Measurements from ENCODE around the gene ANAPC16.

ANAPC16 gene

GRCh38 chr10:72228318-72228751 is 12.5 kb downstream of the ANAPC16 start:
- H3K4me1 ChIP-seq (ENCODE audit: control insufficient read depth, insufficient read depth, low read length, poor library complexity, severe bottlenecking) = no peaks in the 10 kb centered on the region
- no peak overlapping the region for H3K4me3 ChIP-seq (ENCODE audit: extremely low read depth, insufficient read depth, low read length, poor library complexity, severe bottlenecking)
- H3K27ac ChIP-seq (ENCODE audit: low read depth, low read length, severe bottlenecking) = no peak overlapping the region
- 73 to 83% methylated on average over 1 to 2 of the region's 2 CpGs for WGBS, 2 experiments (ENCODE audit: insufficient coverage in 2 of 2)
- peaks cover 67% of the 10 kb centered on the region for H3K36me3 ChIP-seq (ENCODE audit: control insufficient read depth, insufficient read depth, low read length)
- H3K9me3 ChIP-seq (ENCODE audit: control insufficient read depth, low read length) = no peaks in the 10 kb centered on the region

- H3K27ac ChIP-seq (ENCODE audit: low read depth, low read length, severe bottlenecking) = no peak overlapping the region
- H3K4me3 ChIP-seq (ENCODE audit: extremely low read depth, insufficient read depth, low read length, poor library complexity, severe bottlenecking) = no peak overlapping the region
- H3K4me1 ChIP-seq (ENCODE audit: control insufficient read depth, insufficient read depth, low read length, poor library complexity, severe bottlenecking) = no peaks in the 10 kb centered on the region
- peaks cover 68% of the 10 kb centered on the region for H3K36me3 ChIP-seq (ENCODE audit: control insufficient read depth, insufficient read depth, low read length)
- no peaks in the 10 kb centered on the region for H3K9me3 ChIP-seq (ENCODE audit: control insufficient read depth, low read length)
- WGBS, 2 experiments (ENCODE audit: insufficient coverage in 2 of 2) = 88 to 92% methylated on average over 2 to 3 of the region's 8 CpGs
Observed at GRCh38 chr10:72229261-72230251, 13.7 kb downstream of the ANAPC16 start.

- Histone ChIP-seq H3K4me1 (ENCODE audit: control insufficient read depth, insufficient read depth, low read length, poor library complexity, severe bottlenecking) (no peaks in the 10 kb centered on the region), H3K36me3 (ENCODE audit: control insufficient read depth, insufficient read depth, low read length) (peaks cover 56% of the 10 kb centered on the region), H3K4me3 (ENCODE audit: extremely low read depth, insufficient read depth, low read length, poor library complexity, severe bottlenecking) (no peak overlapping the region), H3K27ac (ENCODE audit: low read depth, low read length, severe bottlenecking) (no peak overlapping the region), H3K9me3 (ENCODE audit: control insufficient read depth, low read length) (no peaks in the 10 kb centered on the region)
Observed at GRCh38 chr10:72233621-72234020, 17.8 kb downstream of the ANAPC16 start.

- no peak overlapping the region for H3K27ac ChIP-seq (ENCODE audit: low read depth, low read length, severe bottlenecking)
- H3K9me3 ChIP-seq (ENCODE audit: control insufficient read depth, low read length) = no peaks in the 10 kb centered on the region
- H3K36me3 ChIP-seq (ENCODE audit: control insufficient read depth, insufficient read depth, low read length) = peaks cover 50% of the 10 kb centered on the region
- H3K4me1 ChIP-seq (ENCODE audit: control insufficient read depth, insufficient read depth, low read length, poor library complexity, severe bottlenecking) = no peaks in the 10 kb centered on the region
- H3K4me3 ChIP-seq (ENCODE audit: extremely low read depth, insufficient read depth, low read length, poor library complexity, severe bottlenecking) = no peak overlapping the region
- WGBS, 2 experiments (ENCODE audit: insufficient coverage in 2 of 2) = 89 to 94% methylated on average over 5 to 6 of the region's 6 CpGs
Observed at GRCh38 chr10:72234560-72235095, 18.8 kb downstream of the ANAPC16 start.

- Histone ChIP-seq H3K36me3 (ENCODE audit: control insufficient read depth, insufficient read depth, low read length) (peaks cover 40% of the 10 kb centered on the region), H3K4me1 (ENCODE audit: control insufficient read depth, insufficient read depth, low read length, poor library complexity, severe bottlenecking) (no peaks in the 10 kb centered on the region)
- 94 to 100% methylated on average over 3 of the region's 6 CpGs for WGBS, 2 experiments (ENCODE audit: insufficient coverage in 2 of 2)
Observed at GRCh38 chr10:72235544-72236279, 19.9 kb downstream of the ANAPC16 start.

GRCh38 chr10:72238392-72239175 is 22.8 kb downstream of the ANAPC16 start:
- H3K4me3 ChIP-seq (ENCODE audit: extremely low read depth, insufficient read depth, low read length, poor library complexity, severe bottlenecking) = no peak overlapping the region
- WGBS, 2 experiments (ENCODE audit: insufficient coverage in 2 of 2) = 92 to 97% methylated on average over 9 to 10 of the region's 13 CpGs
- H3K9me3 ChIP-seq (ENCODE audit: control insufficient read depth, low read length) = no peaks in the 10 kb centered on the region
- peaks cover 18% of the 10 kb centered on the region for H3K36me3 ChIP-seq (ENCODE audit: control insufficient read depth, insufficient read depth, low read length)
- no peak overlapping the region for H3K27ac ChIP-seq (ENCODE audit: low read depth, low read length, severe bottlenecking)
- no peaks in the 10 kb centered on the region for H3K4me1 ChIP-seq (ENCODE audit: control insufficient read depth, insufficient read depth, low read length, poor library complexity, severe bottlenecking)

More at GRCh38 chr10:72235544-72236279, 19.9 kb downstream of the ANAPC16 start:
- no peak overlapping the region for H3K4me3 ChIP-seq (ENCODE audit: extremely low read depth, insufficient read depth, low read length, poor library complexity, severe bottlenecking)
- H3K27ac ChIP-seq (ENCODE audit: low read depth, low read length, severe bottlenecking) = no peak overlapping the region
- no peaks in the 10 kb centered on the region for H3K9me3 ChIP-seq (ENCODE audit: control insufficient read depth, low read length)

- WGBS, 2 experiments (ENCODE audit: insufficient coverage in 2 of 2) = no CpG with 5 or more reads among the region's 1 CpG
- H3K9me3 ChIP-seq (ENCODE audit: control insufficient read depth, low read length) = no peaks in the 10 kb centered on the region
- no peak overlapping the region for H3K4me3 ChIP-seq (ENCODE audit: extremely low read depth, insufficient read depth, low read length, poor library complexity, severe bottlenecking)
Observed at GRCh38 chr10:72239409-72239808, 23.6 kb downstream of the ANAPC16 start.

GRCh38 chr10:72240371-72240770 is 24.6 kb downstream of the ANAPC16 start:
- peaks cover 6% of the 10 kb centered on the region for H3K36me3 ChIP-seq (ENCODE audit: control insufficient read depth, insufficient read depth, low read length)
- WGBS, 2 experiments (ENCODE audit: insufficient coverage in 2 of 2) = 96 to 100% methylated on average over 3 to 4 of the region's 7 CpGs

More at GRCh38 chr10:72239409-72239808, 23.6 kb downstream of the ANAPC16 start:
- peaks cover 10% of the 10 kb centered on the region for H3K36me3 ChIP-seq (ENCODE audit: control insufficient read depth, insufficient read depth, low read length)
- peaks cover 7% of the 10 kb centered on the region for H3K4me1 ChIP-seq (ENCODE audit: control insufficient read depth, insufficient read depth, low read length, poor library complexity, severe bottlenecking)
- no peak overlapping the region for H3K27ac ChIP-seq (ENCODE audit: low read depth, low read length, severe bottlenecking)

GRCh38 chr10:72241691-72242252 is 26.0 kb downstream of the ANAPC16 start:
- 89 to 92% methylated on average over 6 to 8 of the region's 8 CpGs for WGBS, 2 experiments (ENCODE audit: insufficient coverage in 2 of 2)
- no peaks in the 10 kb centered on the region for H3K36me3 ChIP-seq (ENCODE audit: control insufficient read depth, insufficient read depth, low read length)
- H3K4me1 ChIP-seq (ENCODE audit: control insufficient read depth, insufficient read depth, low read length, poor library complexity, severe bottlenecking) = peaks cover 10% of the 10 kb centered on the region
- H3K27ac ChIP-seq (ENCODE audit: low read depth, low read length, severe bottlenecking) = no peak overlapping the region
- no peak overlapping the region for H3K4me3 ChIP-seq (ENCODE audit: extremely low read depth, insufficient read depth, low read length, poor library complexity, severe bottlenecking)
- no peaks in the 10 kb centered on the region for H3K9me3 ChIP-seq (ENCODE audit: control insufficient read depth, low read length)

More at GRCh38 chr10:72240371-72240770, 24.6 kb downstream of the ANAPC16 start:
- Histone ChIP-seq H3K4me3 (ENCODE audit: extremely low read depth, insufficient read depth, low read length, poor library complexity, severe bottlenecking) (no peak overlapping the region), H3K4me1 (ENCODE audit: control insufficient read depth, insufficient read depth, low read length, poor library complexity, severe bottlenecking) (peaks cover 10% of the 10 kb centered on the region), H3K27ac (ENCODE audit: low read depth, low read length, severe bottlenecking) (no peak overlapping the region), H3K9me3 (ENCODE audit: control insufficient read depth, low read length) (no peaks in the 10 kb centered on the region)

GRCh38 chr10:72242675-72243074 is 26.9 kb downstream of the ANAPC16 start:
- Histone ChIP-seq H3K36me3 (ENCODE audit: control insufficient read depth, insufficient read depth, low read length) (no peaks in the 10 kb centered on the region), H3K27ac (ENCODE audit: low read depth, low read length, severe bottlenecking) (peak overlapping the region; percentile 57), H3K4me3 (ENCODE audit: extremely low read depth, insufficient read depth, low read length, poor library complexity, severe bottlenecking) (no peak overlapping the region), H3K9me3 (ENCODE audit: control insufficient read depth, low read length) (no peaks in the 10 kb centered on the region), H3K4me1 (ENCODE audit: control insufficient read depth, insufficient read depth, low read length, poor library complexity, severe bottlenecking) (peaks cover 11% of the 10 kb centered on the region)
- WGBS, 2 experiments (ENCODE audit: insufficient coverage in 2 of 2) = 62 to 65% methylated on average over 2 to 4 of the region's 4 CpGs

All from mesodermal cell (in vitro differentiated cells).